H9 (cell line): ENCODE data around the gene SRSF11. TPM values are rescaled to one million over a fixed set of nuclear protein-coding genes. Genes with fewer than 3 reads are reported as not detected.
A peak's percentile ranks its signal among the peaks of the same experiment; 100 is the strongest.

Source experiments
- DNase-seq: peaks from one replicate; pipeline ENCODE4 v3.0.0-alpha.2; 2017
- H2AFZ ChIP-seq: one replicate; pipeline ENCODE4 v1.6.1; 2013; ENCODE audit warnings: mild to moderate bottlenecking, low read length, control low read depth, moderate library complexity
- H2AK5ac ChIP-seq: 2 replicates; pipeline ENCODE4 v1.6.1; 2013; ENCODE audit warnings: low read length, control low read depth, mixed read lengths; ENCODE audit not compliant: insufficient read length
- H2BK120ac ChIP-seq: one replicate; pipeline ENCODE4 v1.6.1; 2013; ENCODE audit warnings: low read depth, mild to moderate bottlenecking, low read length, control low read depth, inconsistent platforms; ENCODE audit not compliant: poor library complexity, severe bottlenecking
- H2BK12ac ChIP-seq: 2 replicates; pipeline ENCODE4 v1.6.1; 2013; ENCODE audit warnings: low read length, control low read depth, mixed read lengths, low read depth; ENCODE audit not compliant: insufficient read length
- H2BK15ac ChIP-seq: 2 replicates; pipeline ENCODE4 v1.6.1; 2013; ENCODE audit warnings: low read depth, low read length, control low read depth
- H2BK20ac ChIP-seq: one replicate; pipeline ENCODE4 v1.6.1; 2013; ENCODE audit warnings: low read depth, mild to moderate bottlenecking, low read length, control low read depth, inconsistent platforms; ENCODE audit not compliant: poor library complexity, severe bottlenecking
- H2BK5ac ChIP-seq: 2 replicates; pipeline ENCODE4 v1.6.1; 2013; ENCODE audit warnings: low read length, control low read depth, mixed read lengths; ENCODE audit not compliant: insufficient read length
- H3K14ac ChIP-seq: 2 replicates; pipeline ENCODE4 v1.6.1; 2013; ENCODE audit warnings: low read length, control low read depth; ENCODE audit not compliant: insufficient read depth
- H3K18ac ChIP-seq: 2 replicates; pipeline ENCODE4 v1.6.1; 2013; ENCODE audit warnings: low read depth, mild to moderate bottlenecking, mixed read lengths, low read length, control low read depth; ENCODE audit not compliant: insufficient read length
- H3K23ac ChIP-seq: 2 replicates; pipeline ENCODE4 v1.6.1; 2013; ENCODE audit warnings: low read length, control low read depth, mixed read lengths, low read depth; ENCODE audit not compliant: insufficient read length
- H3K23me2 ChIP-seq: 2 replicates; pipeline ENCODE4 v1.6.1; 2013; ENCODE audit warnings: low read depth, mild to moderate bottlenecking, mixed read lengths, low read length, control low read depth; ENCODE audit not compliant: insufficient read length, poor library complexity, severe bottlenecking
- H3K27ac ChIP-seq: 2 replicates; pipeline ENCODE4 v1.5.1; 2013; ENCODE audit warnings: low read length, control low read depth, mixed read lengths, low read depth; ENCODE audit not compliant: insufficient read length
- H3K27me3 ChIP-seq: 2 replicates; pipeline ENCODE4 v1.6.1; 2013; ENCODE audit warnings: low read length, control low read depth, inconsistent platforms; ENCODE audit not compliant: insufficient read depth
- H3K4ac ChIP-seq: 2 replicates; pipeline ENCODE4 v1.6.1; 2013; ENCODE audit warnings: low read depth, mild to moderate bottlenecking, control low read depth, inconsistent platforms, low read length, moderate library complexity
- H3K4me1 ChIP-seq: 2 replicates; pipeline ENCODE4 v1.6.1; 2013; ENCODE audit warnings: low read length, control low read depth, inconsistent platforms; ENCODE audit not compliant: insufficient read depth
- H3K4me2 ChIP-seq: 2 replicates; pipeline ENCODE4 v1.6.1; 2013; ENCODE audit warnings: low read length, control low read depth, mixed read lengths; ENCODE audit not compliant: insufficient read length, insufficient read depth
- H3K56ac ChIP-seq: 2 replicates; pipeline ENCODE4 v1.6.1; 2013; ENCODE audit warnings: low read depth, mild to moderate bottlenecking, mixed read lengths, low read length, control low read depth; ENCODE audit not compliant: insufficient read length
- H3K79me1 ChIP-seq: 2 replicates; pipeline ENCODE4 v1.6.1; 2013; ENCODE audit warnings: low read depth, mild to moderate bottlenecking, moderate library complexity, low read length, control low read depth, inconsistent platforms; ENCODE audit not compliant: insufficient read depth, poor library complexity, severe bottlenecking
- H3K79me2 ChIP-seq: 2 replicates; pipeline ENCODE4 v1.6.1; 2013; ENCODE audit warnings: low read length, control low read depth, inconsistent platforms; ENCODE audit not compliant: insufficient read depth
- H3K9ac ChIP-seq: 2 replicates; pipeline ENCODE4 v1.6.1; 2013; ENCODE audit warnings: low read length, control low read depth, mixed read lengths; ENCODE audit not compliant: insufficient read length; ENCODE audit errors: extremely low read depth
- H3K9me3 ChIP-seq: one replicate; pipeline ENCODE4 v1.6.1; 2013; ENCODE audit warnings: low read depth, low read length, inconsistent platforms; ENCODE audit not compliant: control insufficient read depth
- H3T11ph ChIP-seq: one replicate; pipeline ENCODE4 v1.6.1; 2013; ENCODE audit warnings: mild to moderate bottlenecking, low read length, control low read depth, inconsistent platforms
- H4K20me1 ChIP-seq: one replicate; pipeline ENCODE4 v1.6.1; 2013; ENCODE audit not compliant: control insufficient read depth, insufficient read length, insufficient read depth
- H4K5ac ChIP-seq: 2 replicates; pipeline ENCODE4 v1.6.1; 2013; ENCODE audit warnings: low read depth, mild to moderate bottlenecking, mixed read lengths, low read length, control low read depth; ENCODE audit not compliant: insufficient read length
- H4K8ac ChIP-seq: replicated peaks from 2 replicates; pipeline ENCODE4 v1.6.1; 2013; ENCODE audit warnings: low read length, control low read depth, mixed read lengths, low read depth; ENCODE audit not compliant: insufficient read length
- H4K91ac ChIP-seq: 2 replicates; pipeline ENCODE4 v1.6.1; 2013; ENCODE audit warnings: low read depth, mild to moderate bottlenecking, moderate library complexity, mixed read lengths, low read length, control low read depth; ENCODE audit not compliant: insufficient read length
- H3K27ac Mint-ChIP-seq, 3 experiments: 2 replicates in 2 of 3; 3 replicates in 1 of 3; pipeline ENCODE4 v1.8.0; 2020 to 2021; ENCODE audit warnings: mixed read lengths in 3 of 3, mild to moderate bottlenecking in 1 of 3, moderate library complexity in 1 of 3
- H3K27me3 Mint-ChIP-seq: 2 replicates; pipeline ENCODE4 v1.8.0; 2021; ENCODE audit warnings: low read depth, mild to moderate bottlenecking, moderate library complexity, mixed read lengths
- H3K36me3 Mint-ChIP-seq, 3 experiments: 2 replicates in 2 of 3; 3 replicates in 1 of 3; pipeline ENCODE4 v1.8.0; 2020 to 2021; ENCODE audit warnings: low read depth in 3 of 3, mixed read lengths in 3 of 3; ENCODE audit not compliant: insufficient read depth in 1 of 3
- H3K4me1 Mint-ChIP-seq, 2 experiments: 2 replicates each; pipeline ENCODE4 v1.8.0; 2020; ENCODE audit warnings: mixed read lengths in 2 of 2
- H3K4me3 Mint-ChIP-seq, 2 experiments: 2 replicates in 1 of 2; 3 replicates in 1 of 2; pipeline ENCODE4 v1.8.0; 2020 to 2021; ENCODE audit warnings: mild to moderate bottlenecking in 2 of 2, mixed read lengths in 2 of 2, moderate library complexity in 1 of 2
- H3K9me3 Mint-ChIP-seq, 2 experiments: 2 replicates in 1 of 2; 3 replicates in 1 of 2; pipeline ENCODE4 v1.8.0; 2020; ENCODE audit warnings: mild to moderate bottlenecking in 2 of 2, mixed read lengths in 2 of 2, moderate library complexity in 1 of 2
- CTCF ChIP-seq: fragments of 200-600 bp; sonication (generic); conservative IDR thresholded peaks from 3 replicates; pipeline ENCODE4 v1.8.0; 2021; ENCODE audit warnings: antibody characterized with exemption, mild to moderate bottlenecking
- WGBS: extraction: QIAGEN DNeasy Blood & Tissue Kit; methylation state at CpG from one replicate; pipeline ENCODE4 v1.1.7; 2013; ENCODE audit warnings: missing lambda C conversion rate, low lambda C conversion rate, mixed read lengths; ENCODE audit not compliant: insufficient read length; ENCODE audit errors: extremely low coverage; 5-methylcytosine and 5-hydroxymethylcytosine counted together
- total RNA-seq: library from RNA; stranded (reverse); gene quantifications from 2 replicates; pipeline ENCODE4 v1.2.1, GENCODE V29; 2021

SRSF11 gene
- total RNA-seq, 1 experiment from 2014 or later = 214 TPM

GRCh38 chr1:70278710-70279109, 57.5 kb downstream of the SRSF11 start:
- H2BK5ac ChIP-seq = no peak overlapping the region
- H4K91ac ChIP-seq = no peak overlapping the region
- H2BK120ac ChIP-seq = no peak overlapping the region
- H4K20me1 ChIP-seq = no peaks in the 10 kb centered on the region
- no peak overlapping the region for H2BK20ac ChIP-seq
- H2AFZ ChIP-seq = no peak overlapping the region
- DNase-seq = no peak
- no peak overlapping the region for H2BK15ac ChIP-seq
- H3K79me1 ChIP-seq = no peaks in the 10 kb centered on the region
- no CpG with 5 or more reads among the region's 1 CpG for WGBS
- no peak overlapping the region for H3K14ac ChIP-seq
- no peak for TF ChIP-seq CTCF
- H3K4me2 ChIP-seq = no peak overlapping the region
- no peak overlapping the region for H3K18ac ChIP-seq
- no peak overlapping the region for H3K9ac ChIP-seq
- Mint-ChIP-seq H3K4me1 (no peaks in the 10 kb centered on the region), H3K27ac (peak overlapping the region in 1 of 3 experiments; percentile 86; a peak in 3 of 7 replicates), H3K27me3 (no peaks in the 10 kb centered on the region), H3K9me3 (no peaks in the 10 kb centered on the region), H3K36me3 (peaks cover 1 to 25% (median 21%) of the 10 kb centered on the region in 3 experiments; a peak in 5 of 7 replicates), H3K4me3 (no peak overlapping the region)
- H3K79me2 ChIP-seq = no peaks in the 10 kb centered on the region
- no peaks in the 10 kb centered on the region for H3K23me2 ChIP-seq
- H3K4ac ChIP-seq = no peak overlapping the region
- no peak overlapping the region for H3K27ac ChIP-seq
- no peaks in the 10 kb centered on the region for H3K4me1 ChIP-seq
- no peaks in the 10 kb centered on the region for H3K9me3 ChIP-seq
- no peak overlapping the region for H3T11ph ChIP-seq
- H3K27me3 ChIP-seq = no peaks in the 10 kb centered on the region
- H2AK5ac ChIP-seq = no peak overlapping the region
- no peak overlapping the region for H3K23ac ChIP-seq
- H4K8ac ChIP-seq = no peak overlapping the region
- no peak overlapping the region for H3K56ac ChIP-seq
- H2BK12ac ChIP-seq = no peak overlapping the region
- H4K5ac ChIP-seq = no peak overlapping the region
